ENCODE results near the gene C5AR2. TPM values are rescaled to one million over a fixed set of nuclear protein-coding genes. Genes with fewer than 3 reads are reported as not detected.

The C5AR2 gene
- total RNA-seq, 1 experiment from 2014 or later, result 0.22 TPM

- ChIA-PET CTCF (no interaction called here), POLR2A (interaction anchor here (1.0 kb wide), 1 partner anchor 85 kb away, joined by 3 read pairs; no protein-coding TSS in a partner anchor)
- H3K36me3 Mint-ChIP-seq, result no peaks in the 10 kb centered on the region
- H3K4me3 Mint-ChIP-seq, result no peak overlapping the region
- H3K4me1 Mint-ChIP-seq, result peaks cover under 1% of the 10 kb centered on the region
- no peak for TF ChIP-seq ZNF423 (CRISPR knock-in tag; IDR thresholded peaks at IDR 0.05)
- no peak for TF ChIP-seq NFYB (CRISPR knock-in tag; conservative IDR thresholded peaks at IDR 0.05; ENCODE audit: low read depth)
- no peak for TF ChIP-seq TP53 (CRISPR knock-in tag; IDR thresholded peaks at IDR 0.05)
- no peak for TF ChIP-seq USF2 (CRISPR knock-in tag; IDR thresholded peaks at IDR 0.05)
- TF ChIP-seq ARID4B (CRISPR knock-in tag; IDR thresholded peaks at IDR 0.05; ENCODE audit: borderline replicate concordance), result no peak
- TF ChIP-seq ZNF396 (CRISPR knock-in tag; IDR thresholded peaks at IDR 0.05; ENCODE audit: borderline replicate concordance), result no peak
- TF ChIP-seq FOXP1 (CRISPR knock-in tag; IDR thresholded peaks at IDR 0.05; ENCODE audit: borderline replicate concordance), result no peak
- no peak for TF ChIP-seq ZNF138 (CRISPR knock-in tag; conservative IDR thresholded peaks at IDR 0.05)
- TF ChIP-seq ETV6 (CRISPR knock-in tag; IDR thresholded peaks at IDR 0.05), result no peak
- no peak for TF ChIP-seq EMX1 (CRISPR knock-in tag; IDR thresholded peaks at IDR 0.05)
- no peak for TF ChIP-seq E2F1 (CRISPR knock-in tag; IDR thresholded peaks at IDR 0.05)
- TF ChIP-seq ZNF425 (CRISPR knock-in tag; conservative IDR thresholded peaks at IDR 0.05), result no peak
- no peak for TF ChIP-seq TEAD1 (CRISPR knock-in tag; IDR thresholded peaks at IDR 0.05)
- no peak for TF ChIP-seq NFATC4 (CRISPR knock-in tag; IDR thresholded peaks at IDR 0.05)
- no peak for TF ChIP-seq CREM (CRISPR knock-in tag; IDR thresholded peaks at IDR 0.05)
- no peak for TF ChIP-seq MYBL2 (CRISPR knock-in tag; IDR thresholded peaks at IDR 0.05)
- no peak for TF ChIP-seq E2F4 (CRISPR knock-in tag; IDR thresholded peaks at IDR 0.05; ENCODE audit: borderline replicate concordance, low read depth)
- H3K9me3 Mint-ChIP-seq, result 0 out of 2 replicates have a peak, but pooled peaks cover 4% of the 10 kb centered on the region
- no peak overlapping the region; the same call in 1 of the 2 replicates for H3K27ac Mint-ChIP-seq
- ATAC-seq, result no peak
- H3K27me3 Mint-ChIP-seq (ENCODE audit: low read depth), result peaks cover 5% of the 10 kb centered on the region; the same call in 1 of the 2 replicates
- DNase-seq (ENCODE audit: low spot score), result no peak
These were observed 9.8 kb downstream of the C5AR2 start for GRCh38 chr19:47341734-47342133.

Data from WTC11 (cell line).